Hepatocyte (in vitro differentiated cells): Measurements from ENCODE around the gene PIGS. TPM values are rescaled to one million over a fixed set of nuclear protein-coding genes. Genes with fewer than 3 reads are reported as not detected.
"Not testable (repeated sequence)": the region's sequence is repeated elsewhere in the genome, so short reads cannot be mapped to it uniquely, and the experiment has no call there.

Source experiments
- DNase-seq: peaks from one replicate; pipeline ENCODE4 v3.0.0-alpha.2; 2016; ENCODE audit warnings: low spot score
- H2AFZ ChIP-seq: fragments of 200-600 bp; sonication (generic); 2 replicates; pipeline ENCODE4 v1.6.0; 2016; ENCODE audit warnings: antibody characterized with exemption, mild to moderate bottlenecking
- H3K27ac ChIP-seq: fragments of 200-600 bp; sonication (generic); 2 replicates; pipeline ENCODE4 v1.5.1; 2016; ENCODE audit warnings: mild to moderate bottlenecking
- H3K27me3 ChIP-seq: fragments of 200-600 bp; sonication (generic); 2 replicates; pipeline ENCODE4 v1.6.1; 2016
- H3K36me3 ChIP-seq: fragments of 200-600 bp; sonication (generic); replicated peaks from 2 replicates; pipeline ENCODE4 v1.5.1; 2016; ENCODE audit warnings: low read depth; ENCODE audit not compliant: insufficient read depth
- H3K4me1 ChIP-seq: fragments of 200-600 bp; sonication (generic); 2 replicates; pipeline ENCODE4 v1.5.1; 2016; ENCODE audit warnings: mild to moderate bottlenecking, moderate library complexity; ENCODE audit not compliant: insufficient read depth
- H3K4me2 ChIP-seq: fragments of 200-600 bp; sonication (generic); 2 replicates; pipeline ENCODE4 v1.6.0; 2016
- H3K4me3 ChIP-seq: fragments of 200-600 bp; sonication (generic); 2 replicates; pipeline ENCODE4 v1.5.1; 2016; ENCODE audit warnings: mild to moderate bottlenecking
- H3K79me2 ChIP-seq: fragments of 200-600 bp; sonication (generic); 2 replicates; pipeline ENCODE4 v1.6.0; 2017; ENCODE audit warnings: mild to moderate bottlenecking
- H3K9me2 ChIP-seq: fragments of 200-600 bp; sonication (generic); replicated peaks from 2 replicates; pipeline ENCODE4 v1.6.0; 2017; ENCODE audit warnings: mild to moderate bottlenecking; ENCODE audit not compliant: insufficient read depth
- H3K9me3 ChIP-seq: fragments of 200-600 bp; sonication (generic); 2 replicates; pipeline ENCODE4 v1.5.1; 2016; ENCODE audit warnings: low read depth, mild to moderate bottlenecking
- H4K20me1 ChIP-seq: fragments of 200-600 bp; sonication (generic); 2 replicates; pipeline ENCODE4 v1.6.0; 2016; ENCODE audit warnings: mild to moderate bottlenecking; ENCODE audit not compliant: insufficient read depth, poor library complexity, severe bottlenecking
- CTCF ChIP-seq: fragments of 200-600 bp; sonication (generic); IDR thresholded peaks from 2 replicates; pipeline ENCODE4 v1.5.1; 2016; ENCODE audit warnings: antibody characterized with exemption, mild to moderate bottlenecking; ENCODE audit not compliant: poor library complexity
- EZH2 ChIP-seq: fragments of 200-600 bp; sonication (generic); IDR thresholded peaks from 2 replicates; pipeline ENCODE4 v1.6.1; 2016; ENCODE audit warnings: antibody characterized with exemption, mild to moderate bottlenecking, borderline replicate concordance
- EZH2phosphoT487 ChIP-seq: fragments of 200-600 bp; sonication (generic); IDR thresholded peaks from one replicate; pipeline ENCODE4 v1.6.1; 2018; ENCODE audit warnings: antibody characterized with exemption, mild to moderate bottlenecking, low read depth, moderate library complexity; ENCODE audit not compliant: unreplicated experiment, severe bottlenecking
- WGBS: methylation state at CpG from one replicate; pipeline ENCODE4 v1.1.6; 2016; ENCODE audit warnings: low lambda C conversion rate; ENCODE audit errors: missing lambda C conversion rate; 5-methylcytosine and 5-hydroxymethylcytosine counted together
- polyA plus RNA-seq: library from polyadenylated mRNA; unstranded; fragments of >200 nt; fragmentation: Nextera tagmentation; extraction: Ambion mirVana; gene quantifications from 2 replicates; pipeline ENCODE4 v1.2.1, GENCODE V29; 2016
- total RNA-seq: library from RNA; depleted of rRNA; stranded (reverse); fragments of >200 nt; gene quantifications from 2 replicates; pipeline ENCODE4 v1.2.3, GENCODE V29; 2014

PIGS gene
- total and polyA plus RNA-seq, 2 experiments from 2014 or later: 59.1 to 65.4 TPM

- no peaks in the 10 kb centered on the region for H3K9me2 ChIP-seq
- no peaks in the 10 kb centered on the region for H3K36me3 ChIP-seq
- H3K79me2 ChIP-seq: no peaks in the 10 kb centered on the region
- no peaks in the 10 kb centered on the region for H3K27me3 ChIP-seq
- H4K20me1 ChIP-seq: no peaks in the 10 kb centered on the region
- no peak overlapping the region for H3K4me2 ChIP-seq
- no peaks in the 10 kb centered on the region for H3K4me1 ChIP-seq
- H3K9me3 ChIP-seq: no peaks in the 10 kb centered on the region
- no peak overlapping the region for H3K4me3 ChIP-seq
- H2AFZ ChIP-seq: no peak overlapping the region
- H3K27ac ChIP-seq: no peak overlapping the region
- DNase-seq: no peak
- no peak for TF ChIP-seq EZH2
- TF ChIP-seq CTCF: no peak
- WGBS: 100% methylated on average over 8 of the region's 8 CpGs
Observed at GRCh38 chr17:28578246-28579195, 7.2 kb upstream of the PIGS start.

- WGBS: 96% methylated on average over 3 of the region's 3 CpGs
- Histone ChIP-seq H3K4me3 (no peak overlapping the region), H3K27me3 (no peaks in the 10 kb centered on the region), H3K9me3 (no peaks in the 10 kb centered on the region), H3K4me2 (no peak overlapping the region), H3K4me1 (peaks cover 5% of the 10 kb centered on the region), H3K27ac (no peak overlapping the region), H3K36me3 (no peaks in the 10 kb centered on the region), H3K79me2 (no peaks in the 10 kb centered on the region), H2AFZ (no peak overlapping the region), H3K9me2 (no peaks in the 10 kb centered on the region), H4K20me1 (no peaks in the 10 kb centered on the region)
- DNase-seq: no peak
- TF ChIP-seq EZH2 (no peak), EZH2phosphoT487 (no peak), CTCF (no peak)
Observed at GRCh38 chr17:28577466-28577824, 6.1 kb upstream of the PIGS start.

- peaks cover 10% of the 10 kb centered on the region for H3K4me1 ChIP-seq
- no peak for TF ChIP-seq EZH2
- TF ChIP-seq EZH2phosphoT487: no peak
- no peak for TF ChIP-seq CTCF
- H3K27ac ChIP-seq: no peak within 1 kb of the TSS
- H3K9me3 ChIP-seq: no peaks in the 10 kb centered on the region
- H3K9me2 ChIP-seq: no peaks in the 10 kb centered on the region
- no peak within 1 kb of the TSS for H3K4me3 ChIP-seq
- H3K27me3 ChIP-seq: no peaks in the 10 kb centered on the region
- no peaks in the 10 kb centered on the region for H4K20me1 ChIP-seq
- DNase-seq: peak; percentile 97
- 13% methylated on average over 26 of the region's 26 CpGs for WGBS
- peak within 1 kb of the TSS; percentile 63 for H3K4me2 ChIP-seq
- H3K36me3 ChIP-seq: no peaks in the 10 kb centered on the region
- H3K79me2 ChIP-seq: no peaks in the 10 kb centered on the region
- H2AFZ ChIP-seq: no peak within 1 kb of the TSS
Observed at GRCh38 chr17:28576758-28577465, 5.6 kb upstream of the PIGS start, which contains the start of gene ALDOC. ALDOC (minus strand) TSS chr17:28576895; CDS start chr17:28575532, 1,363 bp downstream.

- H3K27me3 ChIP-seq, H3K9me2 ChIP-seq, H3K9me3 ChIP-seq, H3K79me2 ChIP-seq, DNase-seq, H4K20me1 ChIP-seq, H3K4me3 ChIP-seq, H3K27ac ChIP-seq, H3K36me3 ChIP-seq, H2AFZ ChIP-seq, H3K4me2 ChIP-seq: not testable (repeated sequence)
- peaks cover 12% of the 10 kb centered on the region for H3K4me1 ChIP-seq
- WGBS: 87% methylated on average over 3 of the region's 3 CpGs
Observed at GRCh38 chr17:28576016-28576415, 4.7 kb upstream of the PIGS start.
